SK-N-MC (cell line): Measurements from ENCODE around the gene KIDINS220.

ENCODE experiments used
- EZH2 ChIP-seq: fragments of 200-600 bp; sonication (generic); IDR thresholded peaks from one replicate; pipeline ENCODE4 v1.6.1; 2017; ENCODE audit warnings: antibody characterized with exemption
- FOXP2 ChIP-seq: optimal IDR thresholded peaks from 2 replicates; pipeline ENCODE3; 2011; ENCODE audit warnings: mild to moderate bottlenecking, moderate library complexity; ENCODE audit not compliant: insufficient read depth; ENCODE audit errors: extremely low read length, control extremely low read depth
- POLR2AphosphoS5 ChIP-seq: IDR thresholded peaks from 2 replicates; pipeline ENCODE4 v1.6.1; 2012; ENCODE audit warnings: mild to moderate bottlenecking, low read depth, low read length, borderline replicate concordance

DNA sequence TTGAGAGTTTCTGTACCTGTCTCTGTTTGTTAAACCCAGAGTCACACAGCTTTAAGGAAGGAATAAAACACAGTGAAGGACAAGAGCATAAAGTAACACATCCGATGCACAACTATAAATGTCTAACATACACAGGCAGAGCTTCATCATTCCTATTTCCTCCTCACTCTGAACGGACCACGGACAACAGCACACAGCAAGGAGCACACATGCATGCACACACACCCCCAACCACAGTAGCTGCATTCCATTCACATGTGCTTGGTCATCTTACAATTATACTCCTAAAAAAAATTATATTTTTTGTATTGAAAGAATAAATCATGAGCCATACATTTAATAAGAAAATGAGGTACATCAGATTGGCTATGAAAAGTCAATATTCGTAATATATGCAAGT, 97.3 kb downstream of the KIDINS220 start:
- TF ChIP-seq POLR2AphosphoS5 = no peak
- no peak for TF ChIP-seq EZH2
- no peak for TF ChIP-seq FOXP2
